ENCODE measurements around the gene SLC25A47.
"Not testable (repeated sequence)": the region's sequence is repeated elsewhere in the genome, so short reads cannot be mapped to it uniquely, and the experiment has no call there.

SLC25A47 gene

DNA sequence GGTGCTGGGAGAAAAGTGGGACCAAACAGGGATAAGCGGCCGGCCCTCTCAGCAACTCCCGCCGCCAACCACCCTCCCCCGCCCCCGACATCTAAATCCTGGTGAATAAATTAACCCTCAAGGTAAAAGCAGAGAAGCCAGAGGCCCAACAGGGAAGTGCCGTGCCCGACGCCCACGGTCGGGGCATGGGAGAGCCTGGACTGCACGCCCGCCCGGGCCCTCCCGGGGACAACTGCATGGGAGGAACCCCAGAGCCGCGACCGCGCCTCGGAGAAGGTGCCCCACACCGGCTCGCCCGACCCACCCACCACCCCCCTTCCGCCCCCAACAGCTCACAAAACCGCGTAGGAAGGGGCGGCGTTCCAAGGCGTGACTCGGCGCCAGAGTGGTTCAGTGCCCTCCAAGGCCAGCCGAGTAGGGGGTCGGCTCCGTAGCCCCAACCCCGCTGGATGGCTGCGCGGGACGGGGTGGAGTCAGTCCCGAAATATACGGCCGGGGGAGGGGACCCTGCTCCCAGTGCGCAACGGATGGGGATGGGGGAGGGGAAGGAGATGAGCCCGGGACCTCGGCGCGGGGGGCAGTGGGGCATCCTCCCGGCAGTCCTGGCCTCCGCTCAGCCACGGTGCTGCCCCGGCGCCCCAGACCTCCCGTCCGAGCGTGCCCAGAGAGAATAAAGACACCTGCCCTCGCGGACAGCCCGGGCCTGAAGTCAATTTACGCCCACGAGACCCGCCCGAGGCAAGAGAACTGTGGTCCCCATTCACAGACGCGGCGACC lies 17.6 kb upstream of the SLC25A47 start:
- DNase-seq (ENCODE audit: low read depth in 2 of 2): no peak

GRCh38 chr14:100306101-100306997 lies 16.8 kb upstream of the SLC25A47 start, which contains the start of gene SLC25A29:
Gene SLC25A29, minus strand, starts transcription at chr14:100306444. Its CDS starts 212 bp downstream, at chr14:100306232.
- peak; percentile 67 to 70 for DNase-seq (ENCODE audit: low read depth in 2 of 2)

DNA sequence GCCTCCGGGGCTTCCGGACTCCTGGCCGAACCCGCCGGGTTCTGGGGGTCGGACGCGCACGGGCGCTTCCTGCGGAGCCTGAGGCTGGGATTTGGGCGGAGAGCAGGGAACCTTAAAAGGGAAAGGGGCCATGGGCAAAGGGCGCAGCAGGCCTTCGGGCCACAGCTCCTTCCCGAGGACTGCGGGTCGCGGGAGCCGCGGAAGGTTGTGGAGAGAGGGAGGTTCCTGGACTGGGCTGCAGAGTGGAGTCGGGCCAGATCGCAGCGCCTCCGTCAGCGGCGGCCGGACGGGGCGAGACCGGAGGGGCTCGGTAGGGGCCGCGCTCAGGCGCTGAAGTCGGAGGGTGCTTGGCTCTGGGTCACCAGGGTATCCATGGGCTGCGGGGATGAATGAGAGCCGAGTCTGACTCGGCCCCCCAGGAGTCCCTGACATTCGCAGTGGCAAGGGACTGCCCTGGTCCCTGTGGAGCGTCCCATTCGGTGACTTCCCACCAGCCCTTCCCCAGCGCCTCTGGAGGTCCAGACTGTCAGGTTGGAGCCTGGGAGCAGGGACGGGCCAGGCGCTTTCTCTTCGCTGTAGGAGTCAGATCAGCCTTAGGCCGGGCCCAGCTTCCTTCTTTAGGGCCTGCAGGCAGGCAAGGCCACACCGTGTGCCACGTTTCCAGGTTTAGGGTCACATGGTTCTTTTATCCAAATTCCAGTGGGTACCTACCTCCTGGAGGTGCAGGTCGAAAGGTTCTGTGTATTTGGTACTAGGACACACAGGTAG lies 16.0 kb upstream of the SLC25A47 start:
- no peak for DNase-seq (ENCODE audit: low read depth in 2 of 2)

DNA sequence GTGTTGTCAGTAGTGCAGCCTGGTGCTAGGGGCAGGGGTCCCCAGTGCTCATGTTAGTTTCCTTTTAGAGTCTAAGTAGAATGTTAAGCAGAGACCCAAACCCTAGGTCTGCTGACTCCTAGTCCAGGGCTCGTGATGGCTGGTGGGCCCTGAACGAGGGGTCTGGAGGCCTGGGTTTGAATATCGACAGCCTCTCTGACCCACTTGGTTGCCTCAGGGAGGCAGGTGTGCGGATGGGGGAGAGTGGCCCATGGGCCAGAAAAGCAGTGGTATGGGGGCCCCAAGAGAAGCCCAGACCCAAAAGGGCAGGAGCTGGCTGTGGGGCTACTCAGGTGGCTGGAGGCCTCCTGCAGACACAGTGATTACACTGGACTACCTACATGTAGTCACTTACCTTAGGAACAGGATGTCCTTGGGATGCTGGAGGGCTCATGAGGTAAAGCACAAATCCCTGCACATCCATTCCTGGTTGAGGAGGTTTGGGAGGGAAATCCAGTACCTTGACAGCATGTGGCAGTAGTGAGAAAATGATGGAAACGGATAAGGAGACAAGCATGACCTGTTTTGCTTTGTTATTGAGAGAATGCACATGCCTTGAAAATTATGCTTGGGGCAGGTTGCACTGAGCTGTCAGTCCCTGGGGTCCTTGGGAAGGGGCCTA lies 15.2 kb upstream of the SLC25A47 start:
- DNase-seq (ENCODE audit: low read depth in 2 of 2): no peak

DNA sequence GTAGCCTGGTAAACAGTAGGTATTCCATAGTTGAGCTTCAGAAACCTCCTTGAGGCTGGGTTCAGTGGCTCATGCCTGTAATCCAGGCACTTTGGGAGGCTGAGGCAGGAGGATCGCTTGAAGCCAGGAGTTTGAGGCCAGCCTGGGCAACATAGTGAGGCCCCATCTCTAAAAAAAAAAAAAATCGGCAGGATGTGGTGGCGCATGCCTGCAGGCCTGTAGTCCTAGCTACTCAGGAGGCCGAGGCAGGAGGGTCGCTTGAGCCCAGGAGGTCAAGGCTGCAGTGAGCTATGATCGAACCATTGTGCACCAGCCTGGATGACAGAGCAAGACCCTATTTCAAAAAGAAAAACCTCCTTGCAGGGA lies 14.7 kb upstream of the SLC25A47 start:
- DNase-seq (ENCODE audit: low read depth in 2 of 2): not testable (repeated sequence)

DNA sequence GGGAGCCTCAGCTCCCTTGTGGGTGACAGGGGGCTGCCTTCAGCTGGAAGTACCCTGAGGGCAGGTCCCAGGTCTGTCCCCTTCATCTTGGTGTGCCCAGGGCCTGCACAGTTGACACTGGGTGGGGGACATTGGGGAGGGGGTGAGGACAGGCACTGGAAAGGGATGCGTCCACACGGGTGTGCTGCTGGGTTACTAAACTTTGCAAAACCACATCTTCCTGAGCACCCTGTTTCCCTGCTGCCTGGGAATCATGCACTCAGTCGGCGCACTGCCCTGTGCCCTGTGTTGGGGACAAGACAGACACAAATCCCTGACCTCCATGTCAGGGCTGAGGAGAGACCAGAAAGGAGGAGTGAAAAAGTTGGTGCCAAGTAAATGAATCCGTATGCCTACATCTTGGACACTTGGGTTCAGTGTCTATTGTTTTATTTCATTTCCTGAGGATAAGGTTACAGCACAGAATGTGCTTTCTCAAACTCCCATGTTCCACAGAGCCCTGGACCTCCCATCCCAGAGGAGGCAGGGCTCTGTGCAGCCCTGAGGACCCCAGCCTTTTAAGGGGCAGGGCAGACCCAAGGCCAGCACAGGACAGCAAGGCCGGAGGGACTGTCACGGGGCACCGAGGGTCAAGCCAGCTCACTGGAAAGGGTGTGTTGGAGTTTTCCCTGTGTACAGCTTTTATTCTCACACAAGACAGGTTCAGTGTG lies 14.0 kb upstream of the SLC25A47 start:
- DNase-seq (ENCODE audit: low read depth in 2 of 2): no peak

DNA sequence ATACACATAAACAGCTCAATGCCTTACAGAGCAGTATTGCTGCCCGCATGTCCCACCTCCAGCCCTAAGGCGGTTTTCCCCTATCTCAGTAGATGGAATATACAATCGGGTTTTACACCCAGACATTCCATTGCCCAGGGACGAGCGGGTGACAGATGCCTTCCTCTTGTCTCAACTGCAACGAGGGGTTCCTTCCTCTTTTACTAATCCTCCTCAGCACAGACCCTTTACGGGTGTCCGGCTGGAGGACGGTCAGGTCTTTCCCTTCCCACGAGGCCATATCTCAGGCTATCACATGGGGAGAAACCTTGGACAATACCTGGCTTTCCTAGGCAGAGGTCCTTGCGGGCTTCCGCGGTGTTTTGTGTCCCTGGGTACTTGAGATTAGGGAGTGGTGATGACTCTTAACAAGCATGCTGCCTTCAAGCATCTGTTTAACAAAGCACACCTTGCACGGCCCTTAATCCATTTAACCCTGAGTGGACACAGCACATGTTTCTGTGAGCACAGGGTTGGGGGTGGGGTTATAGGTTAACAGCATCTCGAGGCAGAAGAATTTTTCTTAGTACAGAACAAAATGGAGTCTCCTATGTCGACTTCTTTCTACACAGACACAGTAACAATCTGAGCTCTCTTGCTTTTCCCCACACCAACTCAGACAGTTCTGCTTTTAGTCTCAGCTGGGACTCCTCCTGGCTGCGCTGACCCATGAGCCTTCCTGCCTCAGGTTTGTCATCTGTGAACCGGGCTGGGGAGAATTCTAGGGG lies 10.8 kb upstream of the SLC25A47 start:
- DNase-seq (ENCODE audit: low read depth in 2 of 2): not testable (repeated sequence)

GRCh38 chr14:100312877-100313400 lies 10.2 kb upstream of the SLC25A47 start:
- DNase-seq (ENCODE audit: low read depth in 2 of 2): no peak

DNA sequence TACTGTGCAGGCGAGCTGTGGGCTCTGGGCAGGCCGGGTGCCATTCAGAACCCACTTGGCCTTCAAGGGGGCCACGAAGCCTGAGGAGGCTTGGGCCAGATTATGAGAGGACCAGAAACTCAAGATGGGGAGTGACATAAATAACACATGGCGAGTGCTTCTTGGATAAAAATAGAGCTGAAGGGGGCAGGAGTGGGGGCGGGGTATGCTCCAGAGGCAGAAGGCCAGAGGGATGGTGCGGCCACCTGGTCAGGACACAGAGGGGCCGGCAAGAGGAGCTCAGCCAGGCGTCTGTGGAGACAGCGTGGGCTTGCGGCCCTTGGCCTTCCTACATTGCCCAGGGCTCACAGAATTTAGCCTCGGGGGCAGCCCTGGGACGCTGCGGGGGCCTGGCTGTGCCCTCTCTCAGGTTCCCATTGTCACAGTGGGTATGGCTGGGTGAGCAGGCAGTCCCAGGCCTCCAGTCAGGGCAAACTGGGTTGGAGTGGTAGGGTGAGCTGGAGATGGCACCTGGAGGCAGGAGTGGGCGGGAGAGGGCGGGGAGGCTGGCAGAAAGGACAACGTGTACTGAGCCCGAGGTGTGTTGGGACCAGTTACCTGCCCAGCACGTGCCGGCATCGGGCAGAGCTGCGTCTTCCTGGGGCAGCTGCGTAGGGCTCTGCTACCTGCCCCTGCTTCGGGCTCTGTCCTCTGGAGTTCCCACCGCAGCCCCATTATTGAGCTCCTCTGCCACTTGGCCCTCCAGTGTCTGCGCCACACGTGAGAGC lies 9.5 kb upstream of the SLC25A47 start:
- DNase-seq (ENCODE audit: low read depth in 2 of 2): no peak

DNA sequence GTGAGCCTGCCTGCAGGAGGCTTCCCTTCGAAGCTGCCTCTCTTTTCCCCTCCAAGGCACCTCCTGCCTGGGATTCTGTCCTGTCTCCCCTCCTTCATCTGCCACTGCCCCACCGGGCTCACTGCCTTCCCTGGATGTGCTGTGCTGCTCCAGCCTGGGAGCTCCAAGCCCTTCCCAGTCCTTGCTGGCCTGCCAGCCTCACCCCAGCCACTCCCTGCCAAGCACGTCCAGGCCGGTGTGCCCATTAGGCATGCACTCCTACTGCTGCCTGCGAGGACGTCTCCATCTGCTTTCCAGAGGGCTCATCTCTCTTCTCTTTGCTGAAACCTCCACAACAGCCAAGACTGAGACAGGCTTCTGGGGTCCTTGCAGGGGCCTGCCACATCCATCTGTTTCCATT lies 8.4 kb upstream of the SLC25A47 start:
- DNase-seq (ENCODE audit: low read depth in 2 of 2): no peak

GRCh38 chr14:100317389-100317788 lies 5.8 kb upstream of the SLC25A47 start:
- DNase-seq (ENCODE audit: low read depth in 2 of 2): no peak

DNA sequence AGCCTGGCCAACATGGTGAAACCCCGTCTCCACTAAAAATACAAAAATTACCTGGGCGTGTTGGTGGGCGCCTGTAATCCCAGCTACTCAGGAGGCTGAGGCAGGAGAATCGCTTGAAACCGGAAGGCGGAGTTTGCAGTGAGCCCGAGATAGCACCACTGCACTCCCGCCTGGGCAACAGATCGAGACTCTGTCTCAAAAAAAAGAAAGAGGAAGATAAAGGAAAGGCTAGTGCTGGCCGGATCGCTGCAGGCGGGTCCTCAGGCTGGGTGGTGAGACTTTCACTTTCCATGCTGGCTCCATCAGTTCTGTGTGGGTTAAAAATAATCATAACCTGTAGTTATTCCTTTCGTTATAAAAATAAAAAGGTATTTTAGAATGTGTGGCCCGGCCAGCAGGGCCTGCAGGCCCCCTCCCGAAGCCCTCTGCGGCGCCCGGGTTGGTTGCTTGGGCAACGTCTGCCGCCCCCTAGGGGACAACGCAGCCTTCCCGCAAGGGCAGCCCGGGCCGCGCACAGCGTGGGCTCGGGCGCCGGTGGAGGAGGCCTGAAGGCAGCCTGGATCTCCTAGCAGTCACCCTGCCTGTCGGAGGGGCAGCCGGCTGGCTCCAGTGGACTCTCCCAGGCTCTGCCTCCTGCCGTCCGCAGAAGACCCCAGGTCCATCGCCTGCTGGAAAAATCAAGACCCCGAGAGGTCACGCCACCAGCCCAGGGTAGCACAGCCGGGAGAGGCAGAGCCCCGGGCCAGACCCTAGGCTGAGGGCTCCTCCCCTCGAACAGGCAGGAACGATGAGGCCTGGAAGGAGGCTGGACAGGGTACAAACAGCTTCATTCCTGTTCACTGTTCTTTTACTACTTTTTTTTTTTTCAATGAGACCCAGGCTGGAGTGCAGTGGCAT lies 5.0 kb upstream of the SLC25A47 start:
- peak; percentile 18 to 21 for DNase-seq (ENCODE audit: low read depth in 2 of 2)

GRCh38 chr14:100320157-100320856 lies 2.8 kb upstream of the SLC25A47 start:
- no peak for DNase-seq (ENCODE audit: low read depth in 2 of 2)

GRCh38 chr14:100321473-100322137 lies 1.5 kb upstream of the SLC25A47 start:
- DNase-seq (ENCODE audit: low read depth in 2 of 2): no peak

DNA sequence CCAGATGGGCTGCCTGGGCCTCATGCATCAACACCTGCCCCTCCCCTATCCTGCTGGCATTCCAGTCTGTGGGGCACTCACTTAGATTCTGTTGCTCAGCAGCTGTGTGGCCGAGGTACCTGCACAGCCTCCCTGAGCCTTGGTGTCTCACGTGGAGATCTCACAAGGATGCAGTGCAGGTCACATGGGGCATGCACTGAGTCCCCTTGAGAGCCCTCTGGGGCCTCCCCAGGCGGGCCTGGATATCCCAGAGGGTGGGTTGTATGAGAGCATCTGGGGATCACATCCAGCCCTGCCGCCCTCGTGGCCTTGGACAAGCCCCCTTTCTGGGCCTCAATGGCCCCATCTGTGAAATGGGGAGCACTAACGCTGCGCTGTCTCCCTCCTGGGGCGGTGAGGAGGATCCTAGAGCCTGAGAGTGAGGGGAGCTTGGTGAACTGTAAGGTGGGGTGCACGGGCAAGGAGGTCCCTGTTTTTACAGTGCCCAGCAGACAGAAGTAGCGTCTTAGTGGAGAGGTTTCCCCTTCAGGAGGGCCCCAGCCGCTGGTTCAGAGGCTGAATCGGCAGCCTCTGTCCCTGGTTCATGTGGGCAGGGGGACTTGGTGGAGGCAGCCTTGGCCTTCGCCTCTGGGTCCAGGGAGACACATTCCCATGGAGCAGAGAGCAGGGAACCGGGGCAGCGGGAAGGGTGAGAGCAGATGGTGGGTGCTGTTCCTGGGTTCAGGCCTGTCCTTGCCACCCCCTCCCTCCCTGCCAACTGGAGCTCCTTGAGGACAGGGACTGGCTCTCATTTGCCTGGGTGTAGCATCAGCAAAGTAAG lies 791 bp upstream of the SLC25A47 start:
- no peak for DNase-seq (ENCODE audit: low read depth in 2 of 2)

DNA sequence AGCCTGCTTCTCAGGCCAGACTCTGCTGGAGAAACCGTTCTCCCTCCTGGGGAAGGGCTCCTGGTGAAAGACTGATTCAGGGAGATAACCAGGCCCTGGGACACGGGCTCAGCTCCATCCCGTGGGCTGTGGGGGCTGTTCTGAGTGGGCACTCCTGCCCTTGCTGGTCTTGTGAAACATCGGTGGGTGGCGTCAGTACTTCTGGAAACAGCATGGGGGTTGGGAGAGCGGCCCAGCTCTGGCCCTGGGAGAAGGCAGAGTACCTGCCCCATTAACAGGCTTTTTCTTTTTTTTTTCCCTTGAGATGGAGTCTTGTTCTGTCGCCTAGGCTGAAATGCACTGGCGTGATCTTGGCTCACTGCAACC lies 786 bp downstream of the SLC25A47 start:
- DNase-seq (ENCODE audit: low read depth in 2 of 2): no peak
